EH (cell line): ENCODE results near the gene SHROOM1.

Experiments
- DNase-seq: peaks from one replicate; pipeline ENCODE4 v3.0.0-alpha.2; 2015; ENCODE audit warnings: low read depth

The SHROOM1 gene

DNA sequence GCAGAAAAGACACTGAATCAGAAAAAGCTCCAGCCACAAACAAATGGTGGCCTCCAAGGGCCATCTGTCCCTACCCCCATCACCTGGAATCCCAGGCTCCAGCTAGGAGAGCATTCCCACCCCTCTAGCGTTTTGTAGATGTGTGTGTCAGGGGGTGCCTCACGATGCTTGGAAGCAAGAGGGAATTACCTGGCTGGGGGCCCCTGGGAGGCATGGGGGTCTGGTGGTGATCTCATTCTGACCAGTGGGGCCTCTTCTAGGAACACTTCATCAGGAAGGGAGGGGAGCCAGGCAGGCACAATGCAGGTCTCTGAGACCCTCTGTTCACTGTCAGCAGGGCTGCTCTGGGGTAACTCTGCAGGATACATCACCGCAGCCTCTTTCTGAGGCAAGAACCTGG lies 6.0 kb downstream of the SHROOM1 start:
- no peak for DNase-seq

- no peak for DNase-seq
These were observed 6.9 kb downstream of the SHROOM1 start for GRCh38 chr5:132823481-132824050.

GRCh38 chr5:132822650-132823480 lies 7.6 kb downstream of the SHROOM1 start:
- no peak for DNase-seq

DNA sequence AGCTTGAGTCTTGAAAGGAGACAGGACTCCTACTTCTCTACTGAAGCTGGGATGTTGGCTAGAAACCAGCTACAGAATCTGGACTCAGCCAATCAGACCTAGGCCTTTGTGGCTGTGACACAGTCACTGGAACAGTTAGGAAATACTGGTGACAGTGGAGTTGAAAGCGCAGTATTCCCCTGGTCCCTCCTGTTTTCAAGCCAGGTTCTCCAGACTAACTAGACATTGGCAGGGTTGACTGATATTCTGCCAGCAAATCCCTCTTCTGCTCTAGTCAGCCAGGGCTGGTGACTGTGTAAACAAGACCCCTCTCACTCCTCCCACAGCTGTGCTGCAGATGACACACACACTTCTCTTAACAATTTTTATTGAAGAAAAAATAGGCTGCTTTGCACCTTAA lies 8.7 kb downstream of the SHROOM1 start:
- peak; percentile 41 for DNase-seq

GRCh38 chr5:132821350-132821749 lies 9.1 kb downstream of the SHROOM1 start:
- DNase-seq, result no peak

DNA sequence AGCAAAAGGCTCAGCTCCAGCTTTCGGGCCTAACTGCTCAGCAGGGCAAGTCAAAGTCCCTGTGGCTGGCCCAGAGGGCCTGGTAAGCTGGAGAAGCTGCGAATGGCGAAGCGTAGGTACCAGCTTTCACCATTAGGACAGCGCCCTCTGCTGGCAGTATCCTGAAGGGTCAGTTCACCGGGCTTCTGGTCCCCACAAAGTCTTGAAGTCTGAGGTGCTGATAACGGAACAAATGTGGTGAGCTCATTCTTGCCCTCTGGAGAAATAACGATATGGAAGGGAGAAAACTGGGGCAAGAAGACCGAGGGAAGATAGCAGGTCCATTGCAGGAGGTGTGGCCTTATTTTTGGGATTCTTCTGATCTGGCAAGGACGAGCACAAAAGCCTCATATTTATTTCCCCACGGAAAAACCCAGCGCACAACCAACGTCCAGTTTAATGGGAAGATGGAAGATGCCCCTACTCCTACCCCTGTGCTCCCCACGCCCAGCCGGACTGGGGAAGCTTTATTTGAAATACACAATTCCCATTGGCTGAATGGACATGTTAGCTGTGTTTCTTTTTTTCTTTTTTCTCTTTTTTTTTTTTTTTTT lies 10.2 kb downstream of the SHROOM1 start:
- DNase-seq, result peak; percentile 90

DNA sequence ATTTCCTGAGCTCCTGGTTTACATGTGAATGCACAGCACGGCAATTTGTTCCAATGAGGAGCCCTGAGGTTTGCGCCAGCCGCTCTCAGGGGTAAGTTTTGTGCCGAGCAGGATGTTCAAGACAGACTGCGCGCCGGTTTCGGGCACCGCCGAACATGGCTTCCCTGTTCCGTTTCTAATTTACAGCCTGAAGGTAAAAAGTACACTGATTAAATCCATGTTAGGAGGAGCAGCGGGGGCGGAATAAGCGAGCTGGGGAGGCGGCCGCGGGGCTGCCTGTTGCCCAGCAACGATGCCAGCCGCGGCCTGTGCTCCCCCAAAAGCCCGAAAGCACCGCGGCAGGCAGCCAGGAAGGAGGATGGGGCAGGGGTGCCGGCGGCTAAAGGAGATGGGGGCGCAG lies 11.0 kb downstream of the SHROOM1 start:
- no peak for DNase-seq

DNA sequence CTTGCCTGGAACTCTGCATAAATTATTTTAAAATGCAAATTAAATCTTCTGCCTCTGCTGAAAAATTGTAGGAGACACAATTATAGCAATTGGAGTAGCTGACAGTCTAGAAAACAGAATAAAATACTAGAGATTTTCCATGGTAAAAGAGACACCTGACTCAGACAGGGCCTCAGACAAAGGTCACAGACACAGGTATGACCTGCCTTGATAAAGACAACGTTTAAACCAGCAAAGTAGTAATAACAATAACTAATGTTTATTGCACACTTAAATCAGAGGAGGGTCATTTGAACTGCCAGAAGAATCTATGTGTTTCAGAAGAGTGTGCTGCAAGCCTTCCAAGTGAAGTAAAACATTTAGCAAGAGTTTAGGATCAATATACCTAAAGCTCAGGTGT lies 13.4 kb downstream of the SHROOM1 start:
- no peak for DNase-seq

DNA sequence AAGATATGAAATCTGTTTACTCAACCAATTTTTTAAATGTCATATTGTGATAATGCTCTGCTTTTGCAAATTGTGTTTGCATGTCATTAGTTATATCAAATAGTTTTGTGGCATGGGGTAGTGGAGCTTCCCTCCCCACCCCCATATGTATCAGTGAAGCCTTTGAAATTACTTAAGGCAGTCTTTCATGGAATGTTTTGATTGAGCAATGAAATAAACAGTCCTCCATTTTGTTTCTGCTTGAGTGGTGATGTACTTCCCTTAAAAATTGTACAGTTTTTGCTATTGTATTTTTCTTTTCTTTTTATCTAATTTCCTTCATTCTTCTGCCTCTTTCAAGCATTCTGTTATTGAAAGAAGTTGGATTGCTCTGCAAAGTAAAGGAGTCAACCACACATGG lies 13.9 kb downstream of the SHROOM1 start:
- DNase-seq, result no peak

DNA sequence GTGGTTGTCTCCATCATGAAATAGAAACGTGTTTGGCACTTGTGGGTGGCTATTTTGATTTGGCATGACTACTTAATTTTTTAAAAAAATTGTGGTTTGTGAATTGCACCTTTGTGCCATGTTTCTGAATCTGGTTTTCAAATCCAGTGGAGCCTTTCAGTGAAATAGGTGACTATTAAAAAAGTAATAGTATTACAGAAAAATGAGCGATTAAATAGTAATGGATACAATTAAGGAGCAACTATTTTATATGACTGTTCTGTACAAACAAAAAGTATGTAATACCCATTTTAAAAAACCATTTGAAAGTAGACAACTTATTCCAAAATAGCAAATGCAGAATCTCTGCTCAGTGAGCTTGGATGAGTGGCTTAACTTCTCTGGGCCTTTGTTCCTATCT lies 14.4 kb downstream of the SHROOM1 start:
- DNase-seq, result no peak

GRCh38 chr5:132815454-132815853 lies 15.0 kb downstream of the SHROOM1 start:
- DNase-seq, result peak; percentile 51

GRCh38 chr5:132814503-132815294 lies 15.7 kb downstream of the SHROOM1 start:
- DNase-seq, result no peak

- DNase-seq, result peak; percentile 31
These were observed 16.6 kb downstream of the SHROOM1 start for GRCh38 chr5:132813599-132814502.

DNA sequence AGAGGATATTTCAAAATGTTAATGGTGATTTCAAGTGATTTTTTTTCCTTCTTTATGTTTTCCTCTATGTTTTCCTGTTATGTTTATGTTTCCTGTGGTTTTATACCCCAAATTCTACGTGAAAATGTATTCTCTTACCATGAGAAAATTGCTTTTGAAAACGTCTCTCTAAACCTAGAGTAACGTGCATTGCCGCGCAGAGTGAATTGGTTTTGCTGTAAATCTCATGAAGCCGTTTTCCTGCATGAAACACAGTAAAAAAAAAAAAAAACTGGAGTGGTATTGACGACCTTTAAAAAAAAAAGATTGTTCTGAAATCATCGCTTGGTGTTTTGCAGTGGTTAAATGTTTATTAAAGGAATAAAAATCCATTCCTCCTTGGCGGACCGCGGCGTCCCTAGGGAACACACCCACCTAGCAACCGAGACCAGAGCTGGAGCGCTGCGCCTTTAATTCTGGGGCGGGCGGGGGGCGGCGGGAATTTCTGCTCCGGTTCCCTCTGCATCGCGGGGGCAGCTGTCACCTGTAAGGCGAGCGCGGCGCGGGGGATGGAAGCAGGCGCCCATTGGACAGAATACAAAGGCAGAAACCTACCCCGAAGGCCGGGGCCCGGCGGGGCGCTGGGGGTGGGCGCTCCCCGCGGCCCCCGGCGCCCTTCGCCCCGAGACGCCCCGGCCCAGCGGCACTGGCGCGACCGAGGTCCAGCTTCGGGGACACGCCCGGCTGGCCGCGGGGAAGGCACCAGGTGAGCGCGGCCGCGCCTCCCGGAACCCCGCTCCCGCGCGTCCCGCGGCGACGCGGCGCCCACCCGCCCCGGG lies 17.5 kb downstream of the SHROOM1 start, which contains the start of gene SOWAHA:
SOWAHA (plus strand) TSS at position 522 of the 818 bp plus-strand sequence. CDS start 320 bp downstream, outside the sequence.
- DNase-seq, result no peak

- DNase-seq, result no peak
These were observed 18.2 kb downstream of the SHROOM1 start for GRCh38 chr5:132812123-132812765.

GRCh38 chr5:132810605-132811004 lies 19.8 kb downstream of the SHROOM1 start:
- DNase-seq, result no peak

DNA sequence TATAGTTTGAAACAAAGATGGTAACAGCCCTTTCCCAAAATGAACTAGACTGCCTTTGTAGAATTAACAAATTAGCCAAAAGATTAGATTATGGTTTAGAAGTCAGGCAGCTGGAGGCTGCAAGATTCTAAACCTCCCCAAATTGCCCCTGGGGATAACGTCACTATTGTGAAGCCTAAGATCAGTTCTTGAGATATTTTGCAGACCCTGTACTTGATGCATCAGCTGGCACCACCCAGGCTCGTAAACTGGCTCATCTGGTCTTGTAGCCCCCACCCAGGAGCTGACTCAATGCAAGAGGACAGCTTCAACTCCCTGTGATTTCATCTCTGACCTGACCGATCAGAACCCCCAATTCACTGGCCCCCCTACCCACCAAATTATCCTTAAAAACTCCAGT lies 21.6 kb downstream of the SHROOM1 start:
- DNase-seq, result no peak

DNA sequence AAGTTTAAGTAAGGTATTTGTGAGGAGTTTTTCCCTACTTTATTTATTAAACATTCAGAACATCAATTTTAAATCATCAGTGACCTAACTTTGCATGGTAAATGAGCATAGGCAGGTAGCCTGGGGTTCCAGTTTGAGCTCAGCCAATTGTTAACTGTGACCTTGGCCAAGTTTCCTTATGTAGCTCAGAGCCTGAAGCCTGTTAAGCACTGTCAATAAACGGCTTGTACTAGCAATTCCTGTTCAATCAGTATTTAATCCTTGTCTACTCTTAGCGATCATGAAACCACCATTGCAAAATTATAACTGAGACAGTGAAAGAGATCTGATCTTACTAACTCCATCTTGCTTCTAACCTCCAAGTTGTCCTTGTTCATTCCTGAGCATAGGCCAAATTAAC lies 22.0 kb downstream of the SHROOM1 start:
- no peak for DNase-seq

DNA sequence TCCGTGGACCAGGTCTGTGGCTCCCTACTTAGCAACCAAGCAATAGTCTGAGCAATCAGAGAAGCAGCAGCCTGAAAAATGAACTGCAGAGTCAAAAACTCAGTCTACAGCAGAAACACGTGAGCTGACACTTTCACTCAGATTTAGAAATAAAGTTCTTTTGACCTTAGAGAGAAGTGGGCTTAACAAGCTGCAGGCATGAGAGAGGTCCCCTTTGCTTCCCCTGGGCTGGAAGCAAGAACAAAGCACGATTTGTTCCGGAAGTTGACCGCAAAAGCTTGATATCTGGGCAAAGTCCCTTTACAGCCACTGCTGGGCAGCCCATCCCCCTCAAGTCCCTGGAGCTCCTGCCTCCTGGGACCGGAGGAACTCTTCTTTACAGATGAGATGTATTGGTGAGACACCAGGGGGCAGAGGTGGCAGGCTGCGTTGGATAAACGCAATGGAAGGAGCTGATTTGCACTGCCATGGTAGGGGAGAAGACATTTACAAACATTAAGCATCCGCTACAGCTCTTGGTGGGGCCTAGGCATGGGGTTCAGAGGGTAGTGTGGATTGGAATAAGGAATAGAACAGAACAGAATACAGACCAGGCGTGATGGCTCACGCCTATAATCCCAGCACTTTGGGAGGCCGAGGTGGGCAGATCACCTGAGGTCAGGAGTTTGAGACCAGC lies 23.1 kb downstream of the SHROOM1 start:
- peak; percentile 35 for DNase-seq
